ENCODE data around the gene NAPB. TPM values are rescaled to one million over a fixed set of nuclear protein-coding genes. Genes with fewer than 3 reads are reported as not detected.
A peak's percentile ranks its signal among the peaks of the same experiment; 100 is the strongest.

The NAPB gene
- total and polyA plus RNA-seq, 2 of the 8 experiments (the other 6 are each of a cell fraction or from before 2014, with no cell fraction given), result 6.2 to 12.3 TPM

GRCh38 chr20:23357767-23358562 lies 63.3 kb downstream of the NAPB start:
- ChIA-PET CTCF (ENCODE audit: partially characterized antibody) (interaction anchor here (1.0 to 4.4 kb wide), 9 partner anchors 11 to 63 kb away, joined by 3 to 15 read pairs (median 3); partner anchors contain the start of gene NAPB), POLR2A (ENCODE audit: partially characterized antibody) (interaction anchor here (0.8 to 1.3 kb wide), 3 partner anchors 9 to 1026 kb away, joined by 3 read pairs; no protein-coding TSS in a partner anchor)
- Histone ChIP-seq H2BK15ac (ENCODE audit: low read length) (no peak overlapping the region), H3K4me3 (ENCODE audit: extremely low read depth in 1 of 4, insufficient read depth in 2 of 4, low read depth in 3 of 4, low read length in 4 of 4) (peak overlapping the region; percentile 81 to 95 (median 85)), H3K23me2 (ENCODE audit: low read depth, low read length) (peaks cover 14% of the 10 kb centered on the region; the same call in 1 of the 2 replicates), H4K5ac (ENCODE audit: insufficient read length, low read depth, low read length) (peak overlapping the region; percentile 94), H3K4ac (replicated peaks; ENCODE audit: insufficient read length, low read depth, low read length) (peak overlapping the region; percentile 55), H2BK20ac (ENCODE audit: low read length) (no peak overlapping the region), H2AK5ac (ENCODE audit: low read depth, low read length) (no peak overlapping the region), H3K56ac (replicated peaks; ENCODE audit: insufficient read length, low read depth, low read length) (peak overlapping the region; percentile 84), H3K9ac (replicated peaks in 1 of 4; ENCODE audit: extremely low read depth in 1 of 4, low read depth in 3 of 4, low read length in 3 of 4) (peak overlapping the region; percentile 56 to 82 (median 69)), H2BK120ac (replicated peaks; ENCODE audit: low read depth, low read length) (no peak overlapping the region), H3K4me1 (replicated peaks in 1 of 4; ENCODE audit: control insufficient read depth in 3 of 4, insufficient read depth in 4 of 4, low read length in 3 of 4) (peaks cover 1 to 11% (median 8%) of the 10 kb centered on the region in 4 experiments; a peak in 5 of 7 replicates), H3K4me2 (ENCODE audit: insufficient read depth in 1 of 2, low read depth in 2 of 2, low read length in 2 of 2) (peak overlapping the region; percentile 92 to 98), H3K23ac (ENCODE audit: insufficient read length) (no peak overlapping the region), H3K27ac (ENCODE audit: low read depth, low read length) (peak overlapping the region; percentile 61), H2BK12ac (ENCODE audit: low read depth, low read length) (0 out of 2 replicates have a peak overlapping the region, but pooled peaks have one; percentile 50), H4K8ac (ENCODE audit: extremely low read depth, insufficient read depth, low read length) (peak overlapping the region; percentile 86; the same call in 1 of the 2 replicates), H3K9me3 (ENCODE audit: insufficient read depth in 2 of 2, low read depth in 1 of 2, low read length in 1 of 2) (no peaks in the 10 kb centered on the region), H4K91ac (replicated peaks; ENCODE audit: insufficient read length, low read length) (peak overlapping the region; percentile 77), H3K14ac (ENCODE audit: insufficient read length) (no peak overlapping the region), H3K79me1 (ENCODE audit: low read depth, low read length) (peaks cover 3% of the 10 kb centered on the region; the same call in 1 of the 2 replicates), H3K18ac (ENCODE audit: extremely low read depth, low read length) (no peak overlapping the region; the same call in 1 of the 2 replicates), H3K36me3 (ENCODE audit: control insufficient read depth in 2 of 4, insufficient read depth in 4 of 4, low read length in 3 of 4) (peaks cover 0 to 9% (median 9%) of the 10 kb centered on the region in 4 experiments; a peak in 6 of 8 replicates), H2BK5ac (ENCODE audit: low read depth, low read length) (peak overlapping the region; percentile 88), H3K79me2 (ENCODE audit: control insufficient read depth in 1 of 2, insufficient read depth in 2 of 2, low read length in 2 of 2) (peaks cover 0 to 12% of the 10 kb centered on the region in 2 experiments; a peak in 3 of 4 replicates), H2AFZ (ENCODE audit: low read length) (0 out of 2 replicates have a peak overlapping the region, but pooled peaks have one; percentile 92), H3K27me3 (replicated peaks in 1 of 4; ENCODE audit: control insufficient read depth in 3 of 4, extremely low read depth in 1 of 4, insufficient read depth in 3 of 4, low read length in 3 of 4) (no peaks in the 10 kb centered on the region), H4K20me1 (replicated peaks in 1 of 2; ENCODE audit: control insufficient read depth in 1 of 2, insufficient read depth in 2 of 2, low read length in 2 of 2) (peaks cover under 1 to 3% of the 10 kb centered on the region in 2 experiments)
- no peak for FAIRE-seq
- peak; percentile 99 to 100 for DNase-seq (ENCODE audit: low read depth in 1 of 2, low spot score in 2 of 2)
- 1% methylated on average over 69 of the region's 71 CpGs; no CpG with 5 or more reads in 1 of the 2 experiments for WGBS, 2 experiments (ENCODE audit: extremely low coverage in 1 of 2, insufficient coverage in 1 of 2, insufficient read length in 1 of 2, insufficient replicate concordance in 2 of 2, low coverage in 1 of 2, low lambda C conversion rate in 2 of 2, missing lambda C conversion rate in 1 of 2)
- peak; percentile 49; the same call in 1 of the 2 replicates for TF ChIP-seq NRF1 (IDR thresholded peaks at IDR 0.05; ENCODE audit: low read depth, low read length)
- TF ChIP-seq KDM4A (IDR thresholded peaks at IDR 0.05; ENCODE audit: low read depth, low read length, severe bottlenecking), result peak; percentile 88
- peak; percentile 69; the same call in 1 of the 2 replicates for TF ChIP-seq TBP (IDR thresholded peaks at IDR 0.05; ENCODE audit: low read depth, low read length)
- TF ChIP-seq POLR2A (IDR thresholded peaks at IDR 0.05; ENCODE audit: control extremely low read depth in 1 of 2, low read depth in 2 of 2, low read length in 2 of 2), result peak in 1 of 2 experiments; percentile 65; a peak in 2 of 3 replicates
- peak; percentile 76 for TF ChIP-seq POLR2AphosphoS5 (IDR thresholded peaks at IDR 0.05; ENCODE audit: low read depth, low read length)
- no peak for TF ChIP-seq CBX5 (IDR thresholded peaks at IDR 0.05; ENCODE audit: low read depth, low read length)
- TF ChIP-seq, protein P1, sequence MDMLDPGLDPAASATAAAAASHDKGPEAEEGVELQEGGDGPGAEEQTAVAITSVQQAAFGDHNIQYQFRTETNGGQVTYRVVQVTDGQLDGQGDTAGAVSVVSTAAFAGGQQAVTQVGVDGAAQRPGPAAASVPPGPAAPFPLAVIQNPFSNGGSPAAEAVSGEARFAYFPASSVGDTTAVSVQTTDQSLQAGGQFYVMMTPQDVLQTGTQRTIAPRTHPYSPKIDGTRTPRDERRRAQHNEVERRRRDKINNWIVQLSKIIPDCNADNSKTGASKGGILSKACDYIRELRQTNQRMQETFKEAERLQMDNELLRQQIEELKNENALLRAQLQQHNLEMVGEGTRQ (IDR thresholded peaks at IDR 0.05; ENCODE audit: low read length), result peak; percentile 90
- no peak for TF ChIP-seq JUND (IDR thresholded peaks at IDR 0.05; ENCODE audit: low read length)
- peak; percentile 25 for TF ChIP-seq ASH2L (IDR thresholded peaks at IDR 0.05; ENCODE audit: low read length)
- TF ChIP-seq RBBP5 (IDR thresholded peaks at IDR 0.05; ENCODE audit: borderline replicate concordance, low read depth, low read length), result peak; percentile 83
